ENCODE data around the gene ITPR2. TPM values are rescaled to one million over a fixed set of nuclear protein-coding genes. Genes with fewer than 3 reads are reported as not detected.

The ITPR2 gene
- total and polyA plus RNA-seq, 2 of the 13 experiments (the other 11 are each of a cell fraction or from before 2014, with no cell fraction given): 31.9 to 81.9 TPM

DNA sequence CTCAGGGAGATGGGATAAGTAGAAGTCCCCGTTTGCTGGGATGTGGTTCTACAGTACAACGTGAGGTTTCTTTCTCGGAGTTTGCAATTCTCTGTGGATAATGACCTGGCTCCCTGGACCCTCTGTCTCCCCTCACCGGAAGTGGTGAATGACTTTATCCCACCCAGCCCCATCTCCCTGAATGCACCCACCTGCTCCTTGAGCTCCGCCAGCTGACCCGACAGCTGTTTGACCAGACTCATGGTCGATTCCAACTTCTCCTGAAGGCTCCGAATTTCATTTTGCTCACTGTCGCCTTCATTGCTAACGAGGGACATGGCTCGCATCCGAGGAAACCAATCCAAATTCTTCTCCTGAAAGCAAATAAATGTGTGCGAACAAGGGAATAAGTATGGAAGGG, 493.0 kb downstream of the ITPR2 start:
- BruUV-seq (replicated peaks): no TSS peak
- no peak overlapping the region for H3K9ac ChIP-seq (ENCODE audit: insufficient read depth, low read depth, low read length)
- H3K4me2 ChIP-seq (ENCODE audit: low read depth, low read length): no peak overlapping the region
- H4K20me1 ChIP-seq (ENCODE audit: insufficient read depth, low read length): no peaks in the 10 kb centered on the region
- ATAC-seq: no peak
- no peaks in the 10 kb centered on the region for H3K9me3 ChIP-seq (ENCODE audit: low read length)
- in situ Hi-C loops (cut with HindIII; ENCODE audit: extremely low pct_ligation_motif_present, low pct_unique_long_range_greater_than_20kb): no loop called here
- no peak overlapping the region for H3K27ac ChIP-seq (ENCODE audit: extremely low read length, insufficient read depth, low read length)
- no peak for DNase-seq (ENCODE audit: low spot score)
- ChIA-PET CTCF (ENCODE audit: low intra/inter-chr PET ratio, low total read pairs) (no interaction called here), POLR2A (no interaction called here)
- no peak for TF ChIP-seq PRMT3 (CRISPR knock-in tag; IDR thresholded peaks at IDR 0.05; ENCODE audit: borderline replicate concordance, low read depth)
- TF ChIP-seq ZNF275 (CRISPR knock-in tag; IDR thresholded peaks at IDR 0.05; ENCODE audit: borderline replicate concordance): no peak
- TF ChIP-seq, protein P1, sequence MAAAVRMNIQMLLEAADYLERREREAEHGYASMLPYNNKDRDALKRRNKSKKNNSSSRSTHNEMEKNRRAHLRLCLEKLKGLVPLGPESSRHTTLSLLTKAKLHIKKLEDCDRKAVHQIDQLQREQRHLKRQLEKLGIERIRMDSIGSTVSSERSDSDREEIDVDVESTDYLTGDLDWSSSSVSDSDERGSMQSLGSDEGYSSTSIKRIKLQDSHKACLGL (CRISPR knock-in tag; IDR thresholded peaks at IDR 0.05): no peak
- TF ChIP-seq ZNF761 (CRISPR knock-in tag; conservative IDR thresholded peaks at IDR 0.05): no peak
- TF ChIP-seq SUZ12 (IDR thresholded peaks at IDR 0.05; ENCODE audit: low read depth, low read length): no peak
- H2AFZ ChIP-seq (ENCODE audit: low read length): no peak overlapping the region
- no peaks in the 10 kb centered on the region for H3K79me2 ChIP-seq (ENCODE audit: insufficient read depth, low read length)
- H3K27me3 ChIP-seq (ENCODE audit: control insufficient read depth in 1 of 2, insufficient read depth in 2 of 2, low read length in 2 of 2): no peaks in the 10 kb centered on the region
- peaks cover 17 to 41% of the 10 kb centered on the region in 2 experiments for H3K36me3 ChIP-seq (replicated peaks in 1 of 2; ENCODE audit: control insufficient read depth in 1 of 2, insufficient read depth in 2 of 2, low read length in 2 of 2)
- no peak overlapping the region for H3K4me3 ChIP-seq (replicated peaks in 1 of 3; ENCODE audit: insufficient read depth in 1 of 3, low read depth in 2 of 3, low read length in 3 of 3)
- 97% methylated on average over 13 of the region's 13 CpGs for WGBS (ENCODE audit: low lambda C conversion rate)
- intact Hi-C loops (cut with micrococcal nuclease; ENCODE audit: unreplicated experiment): no loop called here
- no peak for FAIRE-seq
- no peaks in the 10 kb centered on the region for H3K4me1 ChIP-seq (ENCODE audit: insufficient read depth, low read length)
